SK-N-SH treated with all-trans-retinoic acid at 6 μM for 48 hours (cell line): ENCODE results near the gene DNAAF3.

Experiments
- ATAC-seq: fragments of 200-7000 bp; cut with Tn5 transposase; 3 replicates; pipeline ENCODE4 v1.9.1; 2020; ENCODE audit warnings: mild to moderate bottlenecking, moderate library complexity
- ARNTL ChIP-seq: fragments of 450-650 bp; formaldehyde crosslinking; IDR thresholded peaks from 2 replicates; pipeline ENCODE4 v1.5.0; 2020; ENCODE audit warnings: low read depth, mild to moderate bottlenecking, moderate library complexity, borderline replicate concordance
- BACH2 ChIP-seq: fragments of 250-450 bp; sonication (Bioruptor Pico); IDR thresholded peaks from 2 replicates; pipeline ENCODE4 v1.9.0; 2021; ENCODE audit warnings: mild to moderate bottlenecking, borderline replicate concordance
- CREB5 ChIP-seq: fragments of 250-450 bp; sonication (Bioruptor Pico); IDR thresholded peaks from 2 replicates; pipeline ENCODE4 v1.5.1; 2020; ENCODE audit warnings: low read depth, mild to moderate bottlenecking, moderate library complexity
- CSDC2 ChIP-seq: fragments of 250-450 bp; sonication (Bioruptor Pico); IDR thresholded peaks from 2 replicates; pipeline ENCODE4 v1.5.0; 2020; ENCODE audit warnings: mild to moderate bottlenecking, moderate library complexity
- CSRNP3 ChIP-seq: fragments of 250-450 bp; sonication (Bioruptor Pico); IDR thresholded peaks from 2 replicates; pipeline ENCODE4 v1.5.1; 2021; ENCODE audit warnings: mild to moderate bottlenecking, moderate library complexity
- ESRRG ChIP-seq: fragments of 250-450 bp; sonication (Bioruptor Pico); IDR thresholded peaks from 2 replicates; pipeline ENCODE4 v1.6.1; 2021; ENCODE audit warnings: mild to moderate bottlenecking
- GLIS3 ChIP-seq: fragments of 250-450 bp; sonication (Bioruptor Pico); IDR thresholded peaks from 2 replicates; pipeline ENCODE4 v1.5.0; 2020; ENCODE audit warnings: mild to moderate bottlenecking, moderate library complexity
- ISL1 ChIP-seq: fragments of 250-450 bp; sonication (Bioruptor Pico); IDR thresholded peaks from 2 replicates; pipeline ENCODE4 v2.1.2; 2022; ENCODE audit warnings: mild to moderate bottlenecking, moderate library complexity
- OSR1 ChIP-seq: fragments of 250-450 bp; sonication (Bioruptor Pico); IDR thresholded peaks from 2 replicates; pipeline ENCODE4 v1.8.0; 2022; ENCODE audit warnings: moderate library complexity, mild to moderate bottlenecking, inconsistent platforms
- PATZ1 ChIP-seq: fragments of 250-450 bp; sonication (Bioruptor Pico); IDR thresholded peaks from 2 replicates; pipeline ENCODE4 v1.8.0; 2020; ENCODE audit warnings: mild to moderate bottlenecking, moderate library complexity, borderline replicate concordance
- POU6F1 ChIP-seq: fragments of 250-450 bp; sonication (Bioruptor Pico); IDR thresholded peaks from 2 replicates; pipeline ENCODE4 v1.8.0; 2021; ENCODE audit warnings: low read depth, mild to moderate bottlenecking, moderate library complexity, borderline replicate concordance
- RARB ChIP-seq: fragments of 250-450 bp; sonication (Bioruptor Pico); IDR thresholded peaks from 2 replicates; pipeline ENCODE4 v1.8.0; 2021; ENCODE audit warnings: mild to moderate bottlenecking, moderate library complexity
- SNAI2 ChIP-seq: fragments of 250-450 bp; sonication (Bioruptor Pico); IDR thresholded peaks from 2 replicates; pipeline ENCODE4 v1.5.0; 2020; ENCODE audit warnings: mild to moderate bottlenecking, moderate library complexity
- TCF4 ChIP-seq: fragments of 250-450 bp; sonication (Bioruptor Pico); IDR thresholded peaks from 2 replicates; pipeline ENCODE4 v1.8.0; 2021; ENCODE audit warnings: mild to moderate bottlenecking, moderate library complexity, borderline replicate concordance
- TOX ChIP-seq: fragments of 250-450 bp; sonication (Bioruptor Pico); IDR thresholded peaks from 2 replicates; pipeline ENCODE4 v1.8.0; 2021; ENCODE audit warnings: mild to moderate bottlenecking, moderate library complexity, borderline replicate concordance
- TSHZ2 ChIP-seq: fragments of 250-450 bp; sonication (Bioruptor Pico); IDR thresholded peaks from 2 replicates; pipeline ENCODE4 v1.5.0; 2020; ENCODE audit warnings: mild to moderate bottlenecking, moderate library complexity
- ZC3H10 ChIP-seq: fragments of 250-450 bp; sonication (Bioruptor Pico); IDR thresholded peaks from 2 replicates; pipeline ENCODE4 v1.5.1; 2021; ENCODE audit warnings: mild to moderate bottlenecking, moderate library complexity
- ZFP3 ChIP-seq: fragments of 250-450 bp; sonication (Bioruptor Pico); IDR thresholded peaks from 2 replicates; pipeline ENCODE4 v1.5.0; 2020; ENCODE audit warnings: mild to moderate bottlenecking, moderate library complexity
- ZFP30 ChIP-seq: fragments of 450-650 bp; formaldehyde crosslinking; IDR thresholded peaks from 2 replicates; pipeline ENCODE4 v1.5.0; 2022; ENCODE audit warnings: mild to moderate bottlenecking, moderate library complexity
- ZNF565 ChIP-seq: fragments of 450-650 bp; formaldehyde crosslinking; conservative IDR thresholded peaks from 2 replicates; pipeline ENCODE4 v1.5.0; 2020; ENCODE audit warnings: low read depth, mild to moderate bottlenecking, moderate library complexity
- ZNF70 ChIP-seq: fragments of 450-650 bp; formaldehyde crosslinking; IDR thresholded peaks from 2 replicates; pipeline ENCODE4 v1.5.0; 2020; ENCODE audit warnings: mild to moderate bottlenecking, moderate library complexity
- ZNF8 ChIP-seq: fragments of 450-650 bp; formaldehyde crosslinking; IDR thresholded peaks from 2 replicates; pipeline ENCODE4 v1.5.0; 2020; ENCODE audit warnings: mild to moderate bottlenecking, moderate library complexity

The DNAAF3 gene

GRCh38 chr19:55186080-55186479 is 19.7 kb upstream of the DNAAF3 start:
- TF ChIP-seq ISL1 (CRISPR knock-in tag) (no peak), SNAI2 (CRISPR knock-in tag) (no peak), ZNF8 (CRISPR knock-in tag) (no peak), CREB5 (CRISPR knock-in tag) (no peak), GLIS3 (CRISPR knock-in tag) (no peak), ZNF70 (CRISPR knock-in tag) (no peak), CSDC2 (CRISPR knock-in tag) (no peak), TSHZ2 (CRISPR knock-in tag) (no peak), ESRRG (CRISPR knock-in tag) (no peak), ZC3H10 (no peak), OSR1 (no peak), TOX (CRISPR knock-in tag) (no peak), ARNTL (CRISPR knock-in tag) (no peak), CSRNP3 (CRISPR knock-in tag) (no peak), TCF4 (CRISPR knock-in tag) (no peak), ZNF565 (CRISPR knock-in tag) (no peak), BACH2 (no peak), RARB (CRISPR knock-in tag) (no peak), PATZ1 (CRISPR knock-in tag) (no peak), POU6F1 (CRISPR knock-in tag) (no peak)
- ATAC-seq = no peak

GRCh38 chr19:55181740-55182139 is 15.3 kb upstream of the DNAAF3 start:
- ATAC-seq = no peak
- TF ChIP-seq BACH2 (no peak), POU6F1 (CRISPR knock-in tag) (no peak), TSHZ2 (CRISPR knock-in tag) (no peak), CSRNP3 (CRISPR knock-in tag) (no peak), ZFP3 (CRISPR knock-in tag) (no peak), ZFP30 (no peak), OSR1 (no peak), SNAI2 (CRISPR knock-in tag) (no peak), CSDC2 (CRISPR knock-in tag) (no peak)
